Skin epidermis (tissue), 12 donors: ENCODE data around the gene ZNF365.
"Not testable (repeated sequence)": the region's sequence is repeated elsewhere in the genome, so short reads cannot be mapped to it uniquely, and the experiment has no call there.

Experiments used
- H3K27ac ChIP-seq, 21 experiments: fragments of 200-600 bp; sonication (generic) in 11 of 21; one replicate each; pipeline ENCODE4 v1.5.0; 2020; ENCODE audit warnings: mild to moderate bottlenecking in 3 of 21, inconsistent platforms in 2 of 21, moderate library complexity in 2 of 21
- H3K4me3 ChIP-seq, 7 experiments: fragments of 200-600 bp; sonication (generic) in 2 of 7; one replicate each; pipeline ENCODE4 v1.5.0; 2020; ENCODE audit warnings: inconsistent platforms in 2 of 7, mild to moderate bottlenecking in 2 of 7, moderate library complexity in 1 of 7

The ZNF365 gene

GRCh38 chr10:62410528-62410927, 36.4 kb downstream of the ZNF365 start:
- H3K4me3 ChIP-seq, H3K27ac ChIP-seq: not testable (repeated sequence)

- H3K4me3 ChIP-seq, H3K27ac ChIP-seq: not testable (repeated sequence)
Measured at GRCh38 chr10:62410934-62411333, 36.8 kb downstream of the ZNF365 start.

GRCh38 chr10:62413048-62413447, 38.9 kb downstream of the ZNF365 start:
- Histone ChIP-seq H3K27ac (no peak overlapping the region), H3K4me3 (no peak overlapping the region)

GRCh38 chr10:62413652-62414051, 39.5 kb downstream of the ZNF365 start:
- no peak overlapping the region for H3K4me3 ChIP-seq
- no peak overlapping the region for H3K27ac ChIP-seq

- H3K4me3 ChIP-seq, result no peak overlapping the region
- H3K27ac ChIP-seq, result no peak overlapping the region
Measured at GRCh38 chr10:62414359-62414758, 40.2 kb downstream of the ZNF365 start.

- Histone ChIP-seq H3K27ac (no peak overlapping the region), H3K4me3 (no peak overlapping the region)
Measured at GRCh38 chr10:62422068-62422590, 48.0 kb downstream of the ZNF365 start.

GRCh38 chr10:62424026-62424425, 49.9 kb downstream of the ZNF365 start:
- Histone ChIP-seq H3K27ac (no peak overlapping the region), H3K4me3 (no peak overlapping the region)

- Histone ChIP-seq H3K4me3 (no peak overlapping the region), H3K27ac (no peak overlapping the region)
Measured at GRCh38 chr10:62426086-62426485, 51.9 kb downstream of the ZNF365 start.

GRCh38 chr10:62426600-62426999, 52.4 kb downstream of the ZNF365 start:
- Histone ChIP-seq H3K27ac (no peak overlapping the region), H3K4me3 (no peak overlapping the region)

GRCh38 chr10:62430881-62431280, 56.7 kb downstream of the ZNF365 start:
- H3K27ac ChIP-seq, result no peak overlapping the region

GRCh38 chr10:62433181-62433692, 59.1 kb downstream of the ZNF365 start:
- peak overlapping the region in 20 of 21 experiments; percentile 1 to 78 (median 63) for H3K27ac ChIP-seq

More at GRCh38 chr10:62430881-62431280, 56.7 kb downstream of the ZNF365 start:
- no peak overlapping the region for H3K4me3 ChIP-seq

GRCh38 chr10:62433901-62434300, 59.7 kb downstream of the ZNF365 start:
- H3K27ac ChIP-seq, result peak overlapping the region in 20 of 21 experiments; percentile 1 to 78 (median 60)
- no peak overlapping the region for H3K4me3 ChIP-seq

More at GRCh38 chr10:62433181-62433692, 59.1 kb downstream of the ZNF365 start:
- no peak overlapping the region for H3K4me3 ChIP-seq

- no peak overlapping the region for H3K27ac ChIP-seq
- H3K4me3 ChIP-seq, result no peak overlapping the region
Measured at GRCh38 chr10:62437696-62438095, 63.5 kb downstream of the ZNF365 start.

- Histone ChIP-seq H3K27ac (no peak overlapping the region), H3K4me3 (no peak overlapping the region)
Measured at GRCh38 chr10:62442006-62442405, 67.8 kb downstream of the ZNF365 start.

- Histone ChIP-seq H3K4me3 (no peak overlapping the region), H3K27ac (no peak overlapping the region)
Measured at GRCh38 chr10:62442894-62443669, 68.9 kb downstream of the ZNF365 start.

GRCh38 chr10:62443866-62444265, 69.7 kb downstream of the ZNF365 start:
- Histone ChIP-seq H3K4me3 (no peak overlapping the region), H3K27ac (no peak overlapping the region)

GRCh38 chr10:62446627-62447026, 72.5 kb downstream of the ZNF365 start:
- no peak overlapping the region for H3K4me3 ChIP-seq
- no peak overlapping the region for H3K27ac ChIP-seq

- no peak overlapping the region for H3K4me3 ChIP-seq
- peak overlapping the region in 11 of 21 experiments; percentile 1 to 66 (median 34) for H3K27ac ChIP-seq
Measured at GRCh38 chr10:62450912-62451610, 76.9 kb downstream of the ZNF365 start.

GRCh38 chr10:62451611-62451975, 77.4 kb downstream of the ZNF365 start:
- peak overlapping the region in 9 of 21 experiments; percentile 1 to 66 (median 33) for H3K27ac ChIP-seq
- H3K4me3 ChIP-seq, result no peak overlapping the region
